HEK293 (cell line): ENCODE measurements around the gene PYROXD2.

Source experiments
- YY2 ChIP-seq: fragments of 450-650 bp; formaldehyde crosslinking; IDR thresholded peaks from 2 replicates; pipeline ENCODE4 v1.5.1; 2016; ENCODE audit warnings: missing biosample characterization, missing genetic modification characterization
- ZFP37 ChIP-seq: fragments of 450-650 bp; formaldehyde crosslinking; IDR thresholded peaks from 2 replicates; pipeline ENCODE4 v1.5.1; 2016; ENCODE audit warnings: missing biosample characterization, missing genetic modification characterization
- ZNF266 ChIP-seq: fragments of 450-650 bp; formaldehyde crosslinking; IDR thresholded peaks from 2 replicates; pipeline ENCODE4 v1.5.1; 2016; ENCODE audit warnings: missing biosample characterization, missing genetic modification characterization, low read depth
- ZNF274 ChIP-seq, 2 experiments: fragments of 200-500 bp in 1 of 2; fragments of 450-650 bp in 1 of 2; sonication (Bioruptor generic) in 1 of 2; formaldehyde crosslinking in 1 of 2; IDR thresholded peaks; 2 replicates each; pipeline versions ENCODE4 v1.5.1 to v1.6.1; 2014 to 2016; ENCODE audit warnings: borderline replicate concordance in 1 of 2, inconsistent platforms in 1 of 2, low read length in 1 of 2, missing biosample characterization in 1 of 2, missing genetic modification characterization in 1 of 2
- ZNF501 ChIP-seq: fragments of 450-650 bp; formaldehyde crosslinking; IDR thresholded peaks from 2 replicates; pipeline ENCODE4 v1.5.1; 2016; ENCODE audit warnings: missing biosample characterization, missing genetic modification characterization
- ZNF530 ChIP-seq: fragments of 450-650 bp; formaldehyde crosslinking; IDR thresholded peaks from 2 replicates; pipeline ENCODE4 v1.5.1; 2016; ENCODE audit warnings: low read depth, missing biosample characterization, missing genetic modification characterization
- ZNF777 ChIP-seq: fragments of 450-650 bp; formaldehyde crosslinking; IDR thresholded peaks from 2 replicates; pipeline ENCODE4 v1.5.1; 2017; ENCODE audit warnings: missing biosample characterization, missing genetic modification characterization, borderline replicate concordance
- TF ChIP-seq, protein P1 (sequence below): sonication (generic); formaldehyde crosslinking; IDR thresholded peaks from 2 replicates; pipeline ENCODE4 v1.8.1; 2022; ENCODE audit warnings: mild to moderate bottlenecking, moderate library complexity, missing genetic modification reagents
- TF ChIP-seq, protein P2 (sequence below): fragments of 450-650 bp; formaldehyde crosslinking; IDR thresholded peaks from 2 replicates; pipeline ENCODE4 v1.5.1; 2016; ENCODE audit warnings: missing biosample characterization, missing genetic modification characterization
- TF ChIP-seq, protein P3 (sequence below): fragments of 450-650 bp; formaldehyde crosslinking; IDR thresholded peaks from 2 replicates; pipeline ENCODE4 v1.5.1; 2016; ENCODE audit warnings: missing biosample characterization, missing genetic modification characterization

DNA sequence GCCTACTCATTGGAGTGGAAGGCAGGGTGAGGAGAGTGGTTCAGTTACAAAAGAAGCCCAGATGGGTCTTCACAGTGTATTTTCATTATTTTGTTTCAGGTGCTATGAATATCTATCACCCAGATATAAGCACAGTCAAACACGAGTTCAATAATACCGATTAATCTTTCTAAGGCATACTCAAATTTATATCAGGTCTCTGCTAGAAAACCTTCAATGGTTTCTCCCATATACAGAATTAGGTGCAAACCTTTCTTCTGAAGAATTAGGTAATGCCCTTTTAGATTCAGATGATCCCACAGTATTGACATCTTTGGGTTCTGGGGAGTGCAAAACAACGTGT, 46.5 kb upstream of the PYROXD2 start:
- TF ChIP-seq ZNF501 (tag by site-specific recombination), result no peak
- TF ChIP-seq, protein P1, sequence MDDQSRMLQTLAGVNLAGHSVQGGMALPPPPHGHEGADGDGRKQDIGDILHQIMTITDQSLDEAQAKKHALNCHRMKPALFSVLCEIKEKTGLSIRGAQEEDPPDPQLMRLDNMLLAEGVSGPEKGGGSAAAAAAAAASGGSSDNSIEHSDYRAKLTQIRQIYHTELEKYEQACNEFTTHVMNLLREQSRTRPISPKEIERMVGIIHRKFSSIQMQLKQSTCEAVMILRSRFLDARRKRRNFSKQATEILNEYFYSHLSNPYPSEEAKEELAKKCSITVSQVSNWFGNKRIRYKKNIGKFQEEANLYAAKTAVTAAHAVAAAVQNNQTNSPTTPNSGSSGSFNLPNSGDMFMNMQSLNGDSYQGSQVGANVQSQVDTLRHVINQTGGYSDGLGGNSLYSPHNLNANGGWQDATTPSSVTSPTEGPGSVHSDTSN, result no peak
- TF ChIP-seq, protein P2, sequence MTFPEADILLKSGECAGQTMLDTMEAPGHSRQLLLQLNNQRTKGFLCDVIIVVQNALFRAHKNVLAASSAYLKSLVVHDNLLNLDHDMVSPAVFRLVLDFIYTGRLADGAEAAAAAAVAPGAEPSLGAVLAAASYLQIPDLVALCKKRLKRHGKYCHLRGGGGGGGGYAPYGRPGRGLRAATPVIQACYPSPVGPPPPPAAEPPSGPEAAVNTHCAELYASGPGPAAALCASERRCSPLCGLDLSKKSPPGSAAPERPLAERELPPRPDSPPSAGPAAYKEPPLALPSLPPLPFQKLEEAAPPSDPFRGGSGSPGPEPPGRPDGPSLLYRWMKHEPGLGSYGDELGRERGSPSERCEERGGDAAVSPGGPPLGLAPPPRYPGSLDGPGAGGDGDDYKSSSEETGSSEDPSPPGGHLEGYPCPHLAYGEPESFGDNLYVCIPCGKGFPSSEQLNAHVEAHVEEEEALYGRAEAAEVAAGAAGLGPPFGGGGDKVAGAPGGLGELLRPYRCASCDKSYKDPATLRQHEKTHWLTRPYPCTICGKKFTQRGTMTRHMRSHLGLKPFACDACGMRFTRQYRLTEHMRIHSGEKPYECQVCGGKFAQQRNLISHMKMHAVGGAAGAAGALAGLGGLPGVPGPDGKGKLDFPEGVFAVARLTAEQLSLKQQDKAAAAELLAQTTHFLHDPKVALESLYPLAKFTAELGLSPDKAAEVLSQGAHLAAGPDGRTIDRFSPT (tag by site-specific recombination), result no peak
- TF ChIP-seq, protein P3, sequence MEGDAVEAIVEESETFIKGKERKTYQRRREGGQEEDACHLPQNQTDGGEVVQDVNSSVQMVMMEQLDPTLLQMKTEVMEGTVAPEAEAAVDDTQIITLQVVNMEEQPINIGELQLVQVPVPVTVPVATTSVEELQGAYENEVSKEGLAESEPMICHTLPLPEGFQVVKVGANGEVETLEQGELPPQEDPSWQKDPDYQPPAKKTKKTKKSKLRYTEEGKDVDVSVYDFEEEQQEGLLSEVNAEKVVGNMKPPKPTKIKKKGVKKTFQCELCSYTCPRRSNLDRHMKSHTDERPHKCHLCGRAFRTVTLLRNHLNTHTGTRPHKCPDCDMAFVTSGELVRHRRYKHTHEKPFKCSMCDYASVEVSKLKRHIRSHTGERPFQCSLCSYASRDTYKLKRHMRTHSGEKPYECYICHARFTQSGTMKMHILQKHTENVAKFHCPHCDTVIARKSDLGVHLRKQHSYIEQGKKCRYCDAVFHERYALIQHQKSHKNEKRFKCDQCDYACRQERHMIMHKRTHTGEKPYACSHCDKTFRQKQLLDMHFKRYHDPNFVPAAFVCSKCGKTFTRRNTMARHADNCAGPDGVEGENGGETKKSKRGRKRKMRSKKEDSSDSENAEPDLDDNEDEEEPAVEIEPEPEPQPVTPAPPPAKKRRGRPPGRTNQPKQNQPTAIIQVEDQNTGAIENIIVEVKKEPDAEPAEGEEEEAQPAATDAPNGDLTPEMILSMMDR (tag by site-specific recombination), result no peak
- no peak for TF ChIP-seq ZNF530
- no peak for TF ChIP-seq ZNF274 (IDR thresholded peaks at IDR 0.05; ENCODE audit: low read length)
- no peak for TF ChIP-seq ZNF274 (tag by site-specific recombination; IDR thresholded peaks at IDR 0.05; ENCODE audit: borderline replicate concordance)
- TF ChIP-seq ZNF777 (tag by site-specific recombination), result no peak
- no peak for TF ChIP-seq YY2 (tag by site-specific recombination)
- TF ChIP-seq ZNF266, result no peak
- no peak for TF ChIP-seq ZFP37 (tag by site-specific recombination)
